SU-DHL-6 (cell line): ENCODE measurements around the gene SLCO2B1.

Source experiments
- EZH2phosphoT487 ChIP-seq: fragments of 200-600 bp; sonication (generic), shearing (Covaris generic); conservative IDR thresholded peaks from 2 replicates; pipeline ENCODE4 v1.6.1; 2018; ENCODE audit warnings: mild to moderate bottlenecking, antibody characterized with exemption, low read length, moderate library complexity, mixed read lengths
- TF ChIP-seq, protein P1 (sequence below): fragments of 200-600 bp; sonication (generic); IDR thresholded peaks from one replicate; pipeline ENCODE4 v1.5.1; 2017; ENCODE audit warnings: antibody characterized with exemption, mild to moderate bottlenecking, low read length, moderate library complexity; ENCODE audit not compliant: insufficient read depth, poor library complexity, severe bottlenecking

DNA sequence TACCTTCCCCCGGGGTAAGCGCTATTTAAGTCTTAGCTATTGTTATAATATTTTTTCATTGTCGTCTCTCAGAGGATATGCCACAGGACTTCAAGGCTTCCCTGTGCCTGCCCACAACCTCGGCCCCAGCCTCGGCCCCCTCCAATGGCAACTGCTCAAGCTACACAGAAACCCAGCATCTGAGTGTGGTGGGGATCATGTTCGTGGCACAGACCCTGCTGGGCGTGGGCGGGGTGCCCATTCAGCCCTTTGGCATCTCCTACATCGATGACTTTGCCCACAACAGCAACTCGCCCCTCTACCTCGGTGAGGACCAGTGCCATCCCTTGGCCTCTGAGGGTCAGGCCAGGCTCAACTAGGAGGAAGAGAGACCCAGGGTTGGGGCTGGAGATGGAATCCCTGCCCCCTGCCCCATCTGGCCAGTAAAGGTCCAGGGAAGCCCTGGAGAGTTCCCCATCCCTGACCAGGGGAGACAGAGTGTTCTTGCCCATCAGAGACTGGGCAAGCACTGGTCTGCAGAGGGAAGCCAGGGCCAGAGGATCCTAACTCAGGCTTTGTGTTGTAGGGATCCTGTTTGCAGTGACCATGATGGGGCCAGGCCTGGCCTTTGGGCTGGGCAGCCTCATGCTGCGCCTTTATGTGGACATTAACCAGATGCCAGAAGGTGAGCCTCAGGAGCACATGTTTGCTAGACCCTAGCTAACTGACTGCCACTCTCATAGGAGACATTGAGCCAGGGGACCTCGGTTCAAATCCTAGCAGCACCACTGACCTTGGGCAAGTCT, 18.4 kb downstream of the SLCO2B1 start:
- TF ChIP-seq, protein P1, sequence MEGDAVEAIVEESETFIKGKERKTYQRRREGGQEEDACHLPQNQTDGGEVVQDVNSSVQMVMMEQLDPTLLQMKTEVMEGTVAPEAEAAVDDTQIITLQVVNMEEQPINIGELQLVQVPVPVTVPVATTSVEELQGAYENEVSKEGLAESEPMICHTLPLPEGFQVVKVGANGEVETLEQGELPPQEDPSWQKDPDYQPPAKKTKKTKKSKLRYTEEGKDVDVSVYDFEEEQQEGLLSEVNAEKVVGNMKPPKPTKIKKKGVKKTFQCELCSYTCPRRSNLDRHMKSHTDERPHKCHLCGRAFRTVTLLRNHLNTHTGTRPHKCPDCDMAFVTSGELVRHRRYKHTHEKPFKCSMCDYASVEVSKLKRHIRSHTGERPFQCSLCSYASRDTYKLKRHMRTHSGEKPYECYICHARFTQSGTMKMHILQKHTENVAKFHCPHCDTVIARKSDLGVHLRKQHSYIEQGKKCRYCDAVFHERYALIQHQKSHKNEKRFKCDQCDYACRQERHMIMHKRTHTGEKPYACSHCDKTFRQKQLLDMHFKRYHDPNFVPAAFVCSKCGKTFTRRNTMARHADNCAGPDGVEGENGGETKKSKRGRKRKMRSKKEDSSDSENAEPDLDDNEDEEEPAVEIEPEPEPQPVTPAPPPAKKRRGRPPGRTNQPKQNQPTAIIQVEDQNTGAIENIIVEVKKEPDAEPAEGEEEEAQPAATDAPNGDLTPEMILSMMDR, result no peak
- TF ChIP-seq EZH2phosphoT487, result no peak
